K562 (cell line): ENCODE measurements around the gene NMRK1.

Experiments used
- ATF3 ChIP-seq, 2 experiments: fragments of 450-650 bp in 1 of 2; sonication (generic) in 1 of 2; formaldehyde crosslinking in 1 of 2; IDR thresholded peaks in 1 of 2; conservative IDR thresholded peaks in 1 of 2; 2 replicates each; pipeline versions ENCODE4 v1.6.1 to v1.8.1; 2016 to 2023; ENCODE audit warnings: mild to moderate bottlenecking in 2 of 2, moderate library complexity in 2 of 2, inconsistent platforms in 1 of 2, missing genetic modification reagents in 1 of 2
- CTCF ChIP-seq, 3 experiments: IDR thresholded peaks in 2 of 3; conservative IDR thresholded peaks in 1 of 3; 2 replicates each; pipeline ENCODE4 v1.5.1; 2011 to 2012; ENCODE audit warnings: low read length in 3 of 3, mild to moderate bottlenecking in 3 of 3, control low read depth in 2 of 3, improper control_type of control experiment in 1 of 3, inconsistent platforms in 1 of 3, low read depth in 1 of 3, mixed read lengths in 1 of 3, moderate library complexity in 1 of 3; ENCODE audit not compliant: insufficient read depth in 2 of 3
- E2F5 ChIP-seq: sonication (generic); formaldehyde crosslinking; IDR thresholded peaks from 2 replicates; pipeline ENCODE4 v1.8.0; 2022; ENCODE audit warnings: mild to moderate bottlenecking, missing genetic modification reagents
- MITF ChIP-seq: IDR thresholded peaks from 2 replicates; pipeline ENCODE4 v1.6.1; 2014; ENCODE audit warnings: antibody characterized with exemption
- ZBTB49 ChIP-seq: sonication (generic); formaldehyde crosslinking; IDR thresholded peaks from 2 replicates; pipeline ENCODE4 v1.8.0; 2022; ENCODE audit warnings: missing genetic modification reagents, mild to moderate bottlenecking, borderline replicate concordance

GRCh38 chr9:75083188-75083970 lies 4.6 kb downstream of the NMRK1 start:
- TF ChIP-seq ATF3 (IDR thresholded peaks at IDR 0.05): peak; percentile 44; the same call in 1 of the 2 replicates
- TF ChIP-seq ATF3 (CRISPR knock-in tag; conservative IDR thresholded peaks at IDR 0.05): no peak
- no peak for TF ChIP-seq MITF
- no peak for TF ChIP-seq ZBTB49 (CRISPR knock-in tag)
- no peak for TF ChIP-seq E2F5 (CRISPR knock-in tag)
- no peak for TF ChIP-seq CTCF (IDR thresholded peaks at IDR 0.05 in 2 of 3, conservative IDR thresholded peaks at IDR 0.05 in 1 of 3; ENCODE audit: insufficient read depth in 2 of 3, low read depth in 1 of 3, low read length in 3 of 3)
